Sigmoid colon (tissue), 4 donors: ENCODE data around the gene TLE2.
A peak's percentile ranks its signal among the peaks of the same experiment; 100 is the strongest.

Experiments
- CTCF ChIP-seq, 4 experiments: fragments of 450-650 bp in 3 of 4; fragments of 200-600 bp in 1 of 4; IDR thresholded peaks; one replicate each; pipeline ENCODE4 v1.5.1; 2016 to 2019; ENCODE audit warnings: antibody characterized with exemption in 4 of 4, mild to moderate bottlenecking in 3 of 4, moderate library complexity in 2 of 4
- EP300 ChIP-seq, 4 donors: sonication (generic); formaldehyde crosslinking; IDR thresholded peaks; one replicate each; pipeline ENCODE4 v1.6.1; 2017; ENCODE audit warnings: antibody characterized with exemption in 4 of 4
- POLR2AphosphoS5 ChIP-seq, 4 donors: sonication (generic); formaldehyde crosslinking; IDR thresholded peaks; one replicate each; pipeline ENCODE4 v1.6.1; 2017; ENCODE audit warnings: antibody characterized with exemption in 4 of 4

- peak in 1 of 4 experiments; percentile 30 for TF ChIP-seq CTCF (IDR thresholded peaks at IDR 0.05)
- peak; percentile 34 to 78 (median 54) for TF ChIP-seq POLR2AphosphoS5 (IDR thresholded peaks at IDR 0.05)
- peak in 1 of 4 donors; percentile 7 for TF ChIP-seq EP300 (IDR thresholded peaks at IDR 0.05)
These were observed 32.4 kb upstream of the TLE2 start for GRCh38 chr19:3061182-3062161.
